A673 (cell line): Measurements from ENCODE around the gene TBX4.

Experiments
- CTCF ChIP-seq: fragments of 300-800, 200-600 bp; sonication (generic); conservative IDR thresholded peaks from 2 replicates; pipeline ENCODE4 v1.5.1; 2017; ENCODE audit warnings: low read depth, mild to moderate bottlenecking, antibody characterized with exemption, low read length, moderate library complexity, mixed read lengths
- EZH2 ChIP-seq: fragments of 200-600 bp; sonication (generic); IDR thresholded peaks from 2 replicates; pipeline ENCODE4 v1.6.1; 2017; ENCODE audit warnings: borderline replicate concordance, low read depth, mild to moderate bottlenecking, mixed read lengths, antibody characterized with exemption, low read length; ENCODE audit not compliant: poor library complexity, severe bottlenecking

- no peak for TF ChIP-seq EZH2
- TF ChIP-seq CTCF, result peak; percentile 73
Measured at GRCh38 chr17:61410141-61411010, 41.8 kb upstream of the TBX4 start.
